RWPE2 (cell line): ENCODE measurements around the gene MYO1E.

Experiments used
- ATAC-seq: fragments of 200-7000 bp; cut with Tn5 transposase; 3 replicates; pipeline ENCODE4 v1.9.1; 2021; ENCODE audit warnings: low read depth
- DNase-seq: peaks from one replicate; pipeline ENCODE4 v3.0.0-alpha.2; 2020; ENCODE audit warnings: low spot score
- H3K27ac ChIP-seq: fragments of 450-650 bp; 2 replicates; pipeline ENCODE4 v1.5.1; 2017; ENCODE audit warnings: mild to moderate bottlenecking; ENCODE audit not compliant: poor library complexity, severe bottlenecking
- H3K27me3 ChIP-seq: fragments of 250-450 bp; sonication (Bioruptor Pico); 2 replicates; pipeline ENCODE4 v1.5.1; 2021; ENCODE audit warnings: mild to moderate bottlenecking, moderate library complexity; ENCODE audit not compliant: insufficient read depth, poor library complexity, severe bottlenecking
- H3K36me3 ChIP-seq: fragments of 250-450 bp; sonication (Bioruptor Pico); 2 replicates; pipeline ENCODE4 v1.5.1; 2020; ENCODE audit warnings: low read depth, mild to moderate bottlenecking, moderate library complexity
- H3K4me1 ChIP-seq: fragments of 250-450 bp; sonication (Bioruptor Pico); 2 replicates; pipeline ENCODE4 v1.5.1; 2021; ENCODE audit warnings: mild to moderate bottlenecking, moderate library complexity; ENCODE audit not compliant: insufficient read depth, poor library complexity, severe bottlenecking
- H3K4me3 ChIP-seq: fragments of 250-450 bp; sonication (Bioruptor Pico); 2 replicates; pipeline ENCODE4 v1.5.1; 2021; ENCODE audit warnings: mild to moderate bottlenecking, moderate library complexity; ENCODE audit not compliant: severe bottlenecking
- H3K9me3 ChIP-seq: fragments of 250-450 bp; sonication (Bioruptor Pico); 2 replicates; pipeline ENCODE4 v1.5.1; 2021; ENCODE audit warnings: mild to moderate bottlenecking, moderate library complexity; ENCODE audit not compliant: severe bottlenecking
- CTCF ChIP-seq: fragments of 450-650 bp; IDR thresholded peaks from one replicate; pipeline ENCODE4 v1.5.1; 2017; ENCODE audit warnings: mild to moderate bottlenecking, moderate library complexity; ENCODE audit not compliant: poor library complexity, severe bottlenecking

The MYO1E gene

GRCh38 chr15:59172289-59172901 lies 200.3 kb downstream of the MYO1E start:
- Histone ChIP-seq H3K27me3 (no peaks in the 10 kb centered on the region), H3K4me3 (no peak overlapping the region), H3K36me3 (peaks cover 77% of the 10 kb centered on the region), H3K9me3 (no peaks in the 10 kb centered on the region), H3K27ac (peak overlapping the region; percentile 85), H3K4me1 (peaks cover 52% of the 10 kb centered on the region)
- TF ChIP-seq CTCF, result no peak
- ATAC-seq, result no peak
- peak; percentile 15 for DNase-seq

- peak overlapping the region; percentile 85 for H3K27ac ChIP-seq
- peaks cover 72% of the 10 kb centered on the region for H3K36me3 ChIP-seq
- peaks cover 66% of the 10 kb centered on the region for H3K4me1 ChIP-seq
- TF ChIP-seq CTCF, result no peak
- peak; percentile 51 for DNase-seq
- no peak overlapping the region for H3K4me3 ChIP-seq
- no peak for ATAC-seq
- H3K27me3 ChIP-seq, result no peaks in the 10 kb centered on the region
- H3K9me3 ChIP-seq, result no peaks in the 10 kb centered on the region
Measured at GRCh38 chr15:59171067-59171397, 201.6 kb downstream of the MYO1E start.

GRCh38 chr15:59170295-59171066 lies 202.2 kb downstream of the MYO1E start:
- Histone ChIP-seq H3K4me1 (peaks cover 66% of the 10 kb centered on the region), H3K9me3 (no peaks in the 10 kb centered on the region), H3K4me3 (no peak overlapping the region), H3K27ac (peak overlapping the region; percentile 85), H3K27me3 (no peaks in the 10 kb centered on the region), H3K36me3 (peaks cover 72% of the 10 kb centered on the region)
- no peak for TF ChIP-seq CTCF
- peak; percentile 87 for DNase-seq
- ATAC-seq, result peak; percentile 69

GRCh38 chr15:59169251-59169708 lies 203.4 kb downstream of the MYO1E start:
- Histone ChIP-seq H3K27me3 (no peaks in the 10 kb centered on the region), H3K4me1 (peaks cover 67% of the 10 kb centered on the region), H3K9me3 (no peaks in the 10 kb centered on the region), H3K36me3 (peaks cover 76% of the 10 kb centered on the region), H3K27ac (peak overlapping the region; percentile 85), H3K4me3 (no peak overlapping the region)
- no peak for TF ChIP-seq CTCF
- ATAC-seq, result 0 out of 3 replicates have a peak, but pooled peaks have one; percentile 7
- no peak for DNase-seq

- Histone ChIP-seq H3K27me3 (no peaks in the 10 kb centered on the region), H3K27ac (peak overlapping the region; percentile 85)
- peak; percentile 61 for DNase-seq
Measured at GRCh38 chr15:59168536-59168935, 204.1 kb downstream of the MYO1E start.

More at GRCh38 chr15:59168536-59168935, 204.1 kb downstream of the MYO1E start:
- peaks cover 76% of the 10 kb centered on the region for H3K36me3 ChIP-seq
- H3K4me1 ChIP-seq, result peaks cover 67% of the 10 kb centered on the region
- ATAC-seq, result peak; percentile 17; the same call in 1 of the 3 replicates
- no peak for TF ChIP-seq CTCF
- no peaks in the 10 kb centered on the region for H3K9me3 ChIP-seq
- no peak overlapping the region for H3K4me3 ChIP-seq
